GM19324 (cell line): Measurements from ENCODE around the gene SH2B3.
"Not testable (repeated sequence)": the region's sequence is repeated elsewhere in the genome, so short reads cannot be mapped to it uniquely, and the experiment has no call there.

ENCODE experiments used
- ATAC-seq: cut with Tn5 transposase; IDR thresholded peaks from one replicate; pipeline ENCODE4 v1.9.1; 2021; ENCODE audit warnings: mild to moderate bottlenecking, moderate library complexity; ENCODE audit not compliant: unreplicated experiment, low FRiP score

SH2B3 gene

DNA sequence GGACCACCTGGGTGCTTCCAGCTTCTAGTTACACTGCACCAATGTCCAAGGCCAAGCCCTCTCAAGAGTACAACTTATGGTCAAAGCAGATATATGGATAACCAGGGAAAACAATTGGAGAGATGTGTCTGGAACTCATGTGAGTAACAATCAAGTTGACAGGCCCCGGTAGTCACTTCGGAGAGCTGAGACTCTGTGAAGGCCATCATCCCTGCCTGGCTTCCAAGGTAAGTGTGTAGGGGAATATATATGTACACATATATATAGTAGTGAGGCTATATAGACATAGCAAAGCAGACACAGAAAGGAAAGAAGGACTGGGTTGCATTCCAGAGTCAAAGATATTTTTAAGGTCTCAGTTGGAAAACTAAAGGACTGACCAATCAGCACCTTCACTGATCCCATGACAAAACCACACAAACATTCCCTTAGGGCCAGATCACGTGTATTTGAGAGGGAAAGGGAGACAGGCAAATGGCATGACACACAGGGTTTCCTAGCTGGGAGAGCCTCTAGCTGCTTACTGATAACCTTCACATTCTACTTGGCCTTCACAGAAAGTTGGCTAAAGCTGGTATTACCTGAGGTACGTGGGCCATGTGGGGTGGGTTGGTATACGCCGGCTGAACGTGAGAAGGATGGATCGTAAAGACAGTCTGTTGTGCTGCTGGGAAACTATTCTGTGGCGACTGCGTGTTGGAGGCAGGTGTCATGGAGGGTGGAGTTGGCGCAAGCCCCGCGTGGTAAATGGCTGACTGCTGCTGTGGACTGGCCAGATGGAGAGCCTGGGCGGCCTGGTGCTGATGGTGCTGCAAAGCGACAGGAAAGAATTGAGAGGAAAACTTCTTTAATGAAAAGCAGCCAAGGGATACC, 50.0 kb downstream of the SH2B3 start:
- ATAC-seq: no peak

- no peak for ATAC-seq
These were observed 51.3 kb downstream of the SH2B3 start for GRCh38 chr12:111457071-111457470.

GRCh38 chr12:111457577-111457976, 51.9 kb downstream of the SH2B3 start:
- no peak for ATAC-seq

DNA sequence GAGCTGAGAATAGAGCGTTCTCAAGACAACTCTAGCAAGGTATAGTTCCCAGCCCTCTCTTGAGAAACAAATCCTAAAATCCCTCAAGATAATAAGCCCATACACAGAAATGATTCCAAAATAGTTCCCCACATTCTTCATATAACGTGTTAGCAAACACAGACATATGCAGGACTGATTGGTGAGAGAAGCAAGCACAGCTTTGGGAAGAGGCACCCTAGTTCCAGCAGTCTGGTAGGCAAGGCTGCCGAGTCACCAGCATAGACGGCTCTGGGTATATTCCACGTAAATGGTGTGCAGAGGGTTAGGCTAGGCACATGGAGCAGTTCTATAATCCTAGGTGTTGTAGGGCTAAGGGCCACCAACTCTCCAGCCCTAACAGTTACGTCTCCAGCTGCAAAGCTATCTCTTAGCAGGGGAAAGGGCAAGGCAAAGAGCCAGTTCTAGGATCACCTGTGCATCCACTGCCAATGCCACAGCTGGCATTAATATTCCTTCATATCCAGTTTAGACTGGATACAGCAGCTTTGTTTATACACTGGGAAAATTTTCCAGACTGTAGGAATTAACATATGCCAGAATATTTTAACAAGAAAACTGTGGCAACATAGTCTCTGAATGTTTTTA, 52.9 kb downstream of the SH2B3 start:
- no peak for ATAC-seq

GRCh38 chr12:111460111-111460510, 54.4 kb downstream of the SH2B3 start:
- not testable (repeated sequence) for ATAC-seq

GRCh38 chr12:111462210-111462769, 56.6 kb downstream of the SH2B3 start:
- no peak for ATAC-seq

GRCh38 chr12:111467092-111467856, 61.6 kb downstream of the SH2B3 start:
- no peak for ATAC-seq

GRCh38 chr12:111467857-111468241, 62.1 kb downstream of the SH2B3 start:
- no peak for ATAC-seq

DNA sequence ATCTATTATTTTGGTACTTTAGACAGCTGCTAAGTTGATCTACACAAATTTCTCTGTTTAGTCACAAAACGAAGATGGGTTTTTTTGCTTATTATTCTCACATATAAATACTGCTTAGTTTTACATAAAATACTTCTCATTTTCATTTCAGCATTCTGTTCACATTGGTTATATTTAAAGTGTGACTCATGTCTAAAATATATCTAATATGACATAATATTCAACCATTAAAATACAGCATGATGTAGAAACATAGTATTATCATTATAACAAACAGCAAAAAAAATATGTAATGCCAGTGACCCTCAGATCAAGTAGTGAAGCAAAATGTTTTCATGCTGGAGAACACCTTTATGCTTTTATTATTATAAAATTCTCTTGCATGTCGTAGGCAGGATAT, 63.7 kb downstream of the SH2B3 start:
- no peak for ATAC-seq

GRCh38 chr12:111471236-111471635, 65.5 kb downstream of the SH2B3 start:
- ATAC-seq: no peak

GRCh38 chr12:111482462-111482861, 76.7 kb downstream of the SH2B3 start:
- ATAC-seq: no peak

DNA sequence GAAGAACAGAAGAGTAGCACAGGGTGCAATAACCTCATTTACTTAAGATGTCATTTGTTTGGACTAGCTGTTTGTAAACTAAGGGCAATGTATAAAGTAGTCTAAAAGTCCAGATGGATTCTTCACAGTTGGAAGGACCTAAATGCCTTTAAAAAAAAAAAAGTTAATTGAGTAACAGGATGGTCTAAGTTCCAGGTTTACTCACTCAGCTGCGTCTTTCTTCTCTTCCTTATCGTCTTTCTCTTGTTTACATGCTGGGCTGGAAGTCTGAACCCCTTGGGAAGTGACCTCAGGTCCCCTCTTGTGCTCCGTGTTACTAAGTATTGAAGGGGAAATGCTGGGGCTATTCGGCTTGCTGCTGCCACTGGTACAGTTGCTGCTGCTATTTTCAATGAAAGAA, 82.5 kb downstream of the SH2B3 start:
- ATAC-seq: no peak

DNA sequence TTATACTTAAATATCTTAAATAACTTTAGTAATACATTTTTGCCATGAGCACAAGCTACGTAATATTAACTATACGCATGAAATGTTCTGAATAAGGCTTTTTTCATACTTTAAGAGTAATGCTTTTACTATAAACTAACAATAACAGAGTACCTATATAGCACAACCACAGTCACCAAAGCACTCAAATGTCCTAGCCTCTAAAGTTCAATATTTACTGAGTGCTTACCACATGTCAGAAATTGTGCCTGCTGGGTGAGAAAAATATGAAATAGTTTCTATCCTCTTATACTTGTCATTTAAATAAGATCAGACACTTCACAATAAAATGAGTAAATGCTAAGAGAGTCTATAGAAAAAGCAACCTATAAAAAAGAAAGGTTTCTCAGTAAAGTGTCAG, 83.1 kb downstream of the SH2B3 start:
- ATAC-seq: no peak

DNA sequence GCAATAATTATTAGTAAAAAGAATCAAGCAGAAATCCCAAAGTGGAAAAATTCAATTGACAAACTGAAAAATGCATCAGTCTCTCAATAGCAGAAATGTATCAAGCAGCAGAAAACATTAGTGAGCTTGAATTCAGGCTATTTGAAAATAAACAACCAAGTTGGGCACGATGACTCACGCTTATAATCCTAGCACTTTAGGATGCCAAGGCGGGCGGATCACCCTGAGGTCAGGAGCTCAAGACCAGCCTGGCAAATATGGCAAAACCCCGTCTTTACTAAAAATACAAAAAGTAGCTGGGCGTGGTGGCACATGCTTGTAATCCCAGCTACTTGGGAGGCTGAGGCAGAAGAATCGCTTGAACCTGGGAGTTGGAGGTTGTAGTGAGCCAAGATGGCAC, 87.3 kb downstream of the SH2B3 start:
- not testable (repeated sequence) for ATAC-seq

DNA sequence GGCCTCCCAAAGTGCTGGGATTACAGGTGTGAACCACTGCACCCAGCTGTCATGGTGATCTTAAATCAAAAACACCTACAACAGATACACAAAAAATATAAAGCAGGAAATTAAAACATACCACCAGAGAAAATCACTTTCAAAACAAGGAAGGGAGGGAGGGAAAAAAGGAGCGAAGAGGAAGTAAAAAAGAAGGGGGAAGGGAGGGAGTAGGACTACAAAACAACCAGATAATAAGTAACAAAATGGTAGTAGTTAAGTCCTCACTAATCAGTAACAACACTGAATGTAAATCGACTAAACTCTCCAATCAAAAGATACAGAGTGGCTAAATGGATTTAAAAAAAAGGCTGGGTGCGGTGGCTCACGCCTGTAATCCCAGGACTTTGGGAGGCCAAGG, 89.0 kb downstream of the SH2B3 start:
- no peak for ATAC-seq
